ENCODE measurements around the gene MC5R.

DNA sequence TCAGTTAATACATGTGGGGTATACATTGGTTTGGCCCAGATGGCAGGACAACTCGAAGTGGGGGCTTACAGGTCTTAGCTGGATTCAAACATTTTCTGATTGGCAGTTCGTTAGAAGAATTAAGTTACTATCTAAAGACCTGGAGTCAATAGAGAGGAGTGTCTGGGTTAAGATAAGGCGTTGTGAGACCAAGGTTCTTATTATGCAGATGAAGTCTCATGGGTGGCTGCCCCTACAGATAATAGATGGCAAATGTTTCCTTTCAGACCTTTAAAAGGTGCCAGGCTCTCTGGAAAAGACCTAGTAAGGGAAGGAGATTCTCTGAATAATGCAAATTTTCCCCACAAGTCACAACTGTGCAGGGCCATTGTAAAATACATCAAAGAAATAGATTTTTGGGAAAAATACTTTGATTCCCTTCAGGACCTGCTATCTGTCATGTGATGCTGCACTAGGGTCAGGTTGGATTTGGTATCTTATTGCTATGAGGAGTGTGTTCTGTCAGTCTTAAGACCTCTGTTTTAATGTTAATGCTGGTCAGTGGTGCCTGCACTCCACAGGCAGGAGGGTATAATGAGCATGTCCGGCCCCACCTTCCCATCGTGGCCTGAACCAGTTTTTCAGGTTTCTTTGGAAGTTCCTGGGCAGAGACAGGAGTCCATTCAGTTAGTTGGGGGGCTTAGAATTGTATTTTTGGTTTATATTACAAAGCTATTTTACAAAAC is 14.3 kb upstream of the MC5R start:
- TF ChIP-seq, protein P1, sequence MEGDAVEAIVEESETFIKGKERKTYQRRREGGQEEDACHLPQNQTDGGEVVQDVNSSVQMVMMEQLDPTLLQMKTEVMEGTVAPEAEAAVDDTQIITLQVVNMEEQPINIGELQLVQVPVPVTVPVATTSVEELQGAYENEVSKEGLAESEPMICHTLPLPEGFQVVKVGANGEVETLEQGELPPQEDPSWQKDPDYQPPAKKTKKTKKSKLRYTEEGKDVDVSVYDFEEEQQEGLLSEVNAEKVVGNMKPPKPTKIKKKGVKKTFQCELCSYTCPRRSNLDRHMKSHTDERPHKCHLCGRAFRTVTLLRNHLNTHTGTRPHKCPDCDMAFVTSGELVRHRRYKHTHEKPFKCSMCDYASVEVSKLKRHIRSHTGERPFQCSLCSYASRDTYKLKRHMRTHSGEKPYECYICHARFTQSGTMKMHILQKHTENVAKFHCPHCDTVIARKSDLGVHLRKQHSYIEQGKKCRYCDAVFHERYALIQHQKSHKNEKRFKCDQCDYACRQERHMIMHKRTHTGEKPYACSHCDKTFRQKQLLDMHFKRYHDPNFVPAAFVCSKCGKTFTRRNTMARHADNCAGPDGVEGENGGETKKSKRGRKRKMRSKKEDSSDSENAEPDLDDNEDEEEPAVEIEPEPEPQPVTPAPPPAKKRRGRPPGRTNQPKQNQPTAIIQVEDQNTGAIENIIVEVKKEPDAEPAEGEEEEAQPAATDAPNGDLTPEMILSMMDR (IDR thresholded peaks at IDR 0.05): no peak
- TF ChIP-seq POLR2A (IDR thresholded peaks at IDR 0.05): no peak
